Loucy (cell line): ENCODE data around the gene ATP1A4.

Source experiments
- CTCF ChIP-seq: fragments of 200-600 bp; sonication (generic); conservative IDR thresholded peaks from 2 replicates; pipeline ENCODE4 v1.5.1; 2014; ENCODE audit warnings: mild to moderate bottlenecking, antibody characterized with exemption, low read length
- EZH2phosphoT487 ChIP-seq: fragments of 200-600 bp; IDR thresholded peaks from 2 replicates; pipeline ENCODE4 v1.6.1; 2018; ENCODE audit warnings: antibody characterized with exemption, mild to moderate bottlenecking, moderate library complexity, borderline replicate concordance

GRCh38 chr1:160157174-160157573 is 5.8 kb downstream of the ATP1A4 start:
- TF ChIP-seq CTCF (no peak), EZH2phosphoT487 (no peak)
